ENCODE measurements around the gene PMCH.

GRCh38 chr12:102197789-102198188 lies at the start of gene PMCH:
- TF ChIP-seq, protein P1, sequence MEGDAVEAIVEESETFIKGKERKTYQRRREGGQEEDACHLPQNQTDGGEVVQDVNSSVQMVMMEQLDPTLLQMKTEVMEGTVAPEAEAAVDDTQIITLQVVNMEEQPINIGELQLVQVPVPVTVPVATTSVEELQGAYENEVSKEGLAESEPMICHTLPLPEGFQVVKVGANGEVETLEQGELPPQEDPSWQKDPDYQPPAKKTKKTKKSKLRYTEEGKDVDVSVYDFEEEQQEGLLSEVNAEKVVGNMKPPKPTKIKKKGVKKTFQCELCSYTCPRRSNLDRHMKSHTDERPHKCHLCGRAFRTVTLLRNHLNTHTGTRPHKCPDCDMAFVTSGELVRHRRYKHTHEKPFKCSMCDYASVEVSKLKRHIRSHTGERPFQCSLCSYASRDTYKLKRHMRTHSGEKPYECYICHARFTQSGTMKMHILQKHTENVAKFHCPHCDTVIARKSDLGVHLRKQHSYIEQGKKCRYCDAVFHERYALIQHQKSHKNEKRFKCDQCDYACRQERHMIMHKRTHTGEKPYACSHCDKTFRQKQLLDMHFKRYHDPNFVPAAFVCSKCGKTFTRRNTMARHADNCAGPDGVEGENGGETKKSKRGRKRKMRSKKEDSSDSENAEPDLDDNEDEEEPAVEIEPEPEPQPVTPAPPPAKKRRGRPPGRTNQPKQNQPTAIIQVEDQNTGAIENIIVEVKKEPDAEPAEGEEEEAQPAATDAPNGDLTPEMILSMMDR (IDR thresholded peaks at IDR 0.05): no peak
- no peak for TF ChIP-seq POLR2A (IDR thresholded peaks at IDR 0.05)
- TF ChIP-seq POLR2AphosphoS5 (IDR thresholded peaks at IDR 0.05): no peak
